MM.1S (cell line): ENCODE results near the gene ACOXL.
A peak's percentile ranks its signal among the peaks of the same experiment; 100 is the strongest.

Experiments used
- DNase-seq: peaks from one replicate; pipeline ENCODE4 v3.0.0-alpha.2; 2015
- H2AFZ ChIP-seq: fragments of 300-600 bp; sonication (generic); 2 replicates; pipeline ENCODE4 v1.6.0; 2016; ENCODE audit warnings: antibody characterized with exemption, low read length
- H3F3A ChIP-seq: fragments of 300-600 bp; sonication (generic); 2 replicates; pipeline ENCODE4 v1.6.1; 2016; ENCODE audit warnings: mild to moderate bottlenecking, antibody characterized with exemption, low read length, moderate library complexity, mixed read lengths; ENCODE audit not compliant: insufficient read depth
- H3K27ac ChIP-seq: fragments of 300-600 bp; sonication (generic); 2 replicates; pipeline ENCODE4 v1.5.1; 2016; ENCODE audit warnings: mild to moderate bottlenecking, low read length
- H3K27me3 ChIP-seq: fragments of 300-600 bp; sonication (generic); replicated peaks from 2 replicates; pipeline ENCODE4 v1.6.0; 2016; ENCODE audit warnings: low read length; ENCODE audit not compliant: insufficient read depth
- H3K36me3 ChIP-seq: fragments of 300-600 bp; sonication (generic); replicated peaks from 2 replicates; pipeline ENCODE4 v1.6.1; 2016; ENCODE audit warnings: mild to moderate bottlenecking, low read length, mixed read lengths; ENCODE audit not compliant: insufficient read depth
- H3K4me1 ChIP-seq: fragments of 300-600 bp; sonication (generic); 2 replicates; pipeline ENCODE4 v1.6.1; 2016; ENCODE audit warnings: low read length, mixed read lengths
- H3K4me2 ChIP-seq: fragments of 300-600 bp; sonication (generic); 2 replicates; pipeline ENCODE4 v1.6.0; 2016; ENCODE audit warnings: low read depth, low read length
- H3K4me3 ChIP-seq: fragments of 300-600 bp; sonication (generic); 2 replicates; pipeline ENCODE4 v1.5.1; 2016; ENCODE audit warnings: low read length, mixed read lengths
- H3K79me2 ChIP-seq: fragments of 300-600 bp; sonication (generic); 2 replicates; pipeline ENCODE4 v1.6.1; 2016; ENCODE audit warnings: mixed run types, low read length, mixed read lengths
- H3K9ac ChIP-seq: fragments of 300-600 bp; sonication (generic); 2 replicates; pipeline ENCODE4 v1.6.1; 2016; ENCODE audit warnings: low read length, mixed read lengths
- H3K9me2 ChIP-seq: fragments of 300-600 bp; sonication (generic); replicated peaks from 2 replicates; pipeline ENCODE4 v1.6.1; 2016; ENCODE audit warnings: mild to moderate bottlenecking, low read length, mixed read lengths; ENCODE audit not compliant: insufficient read depth
- H3K9me3 ChIP-seq: fragments of 300-600 bp; sonication (generic); replicated peaks from 2 replicates; pipeline ENCODE4 v1.6.1; 2016; ENCODE audit warnings: mild to moderate bottlenecking, low read length, mixed read lengths; ENCODE audit not compliant: insufficient read depth
- H4K20me1 ChIP-seq: fragments of 300-600 bp; sonication (generic); 2 replicates; pipeline ENCODE4 v1.6.1; 2016; ENCODE audit warnings: mild to moderate bottlenecking, low read length, moderate library complexity, mixed read lengths; ENCODE audit not compliant: insufficient read depth
- EZH2 ChIP-seq: fragments of 300-600 bp; sonication (generic); optimal IDR thresholded peaks from 2 replicates; pipeline ENCODE3; 2017; ENCODE audit warnings: low read depth, mild to moderate bottlenecking, antibody characterized with exemption, low read length, mixed read lengths
- EZH2phosphoT487 ChIP-seq: fragments of 300-600 bp; sonication (generic); IDR thresholded peaks from 2 replicates; pipeline ENCODE4 v1.6.1; 2018; ENCODE audit warnings: antibody characterized with exemption, low read length
- TF ChIP-seq, protein P1 (sequence below): fragments of 300-600 bp; sonication (generic); IDR thresholded peaks from 2 replicates; pipeline ENCODE4 v1.5.1; 2016; ENCODE audit warnings: antibody characterized with exemption, low read length, mixed read lengths

ACOXL gene

DNA sequence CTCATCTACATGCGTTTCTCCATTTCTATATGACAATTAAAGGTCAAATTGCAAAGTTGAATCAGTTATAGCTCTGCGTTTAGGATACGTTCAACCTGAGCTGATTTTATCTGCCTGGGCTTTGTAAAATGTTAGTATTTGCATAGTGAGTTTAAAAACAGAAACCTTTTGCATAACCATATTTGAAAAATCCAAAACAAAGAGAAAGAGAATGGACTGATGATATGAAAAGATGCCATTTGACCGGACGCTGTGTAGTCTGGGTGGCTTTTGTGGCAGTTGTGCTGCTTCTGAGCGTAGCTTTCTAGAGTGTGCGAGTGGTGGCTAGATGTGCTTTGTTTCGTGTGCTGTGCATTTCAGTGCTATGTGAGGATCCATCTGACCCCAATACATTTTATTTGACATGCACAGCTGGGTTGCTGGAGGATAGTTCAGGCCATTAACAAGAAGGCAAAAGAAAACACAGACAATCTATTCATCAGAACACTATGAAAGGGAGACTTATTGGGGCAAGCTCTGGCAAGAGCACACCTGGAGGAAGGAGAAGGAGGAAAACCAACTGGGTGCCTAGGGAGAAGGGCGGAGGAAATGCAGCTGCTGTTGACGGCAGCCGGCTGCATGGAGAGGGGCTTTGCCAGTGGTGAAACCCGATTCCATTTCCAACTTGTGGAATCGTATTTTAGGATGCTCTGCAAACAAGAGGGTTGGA lies 126.8 kb downstream of the ACOXL start:
- Histone ChIP-seq H3K27ac (peak overlapping the region; percentile 96), H3K9ac (peak overlapping the region; percentile 81), H3K27me3 (no peaks in the 10 kb centered on the region), H2AFZ (peak overlapping the region; percentile 1; the same call in 1 of the 2 replicates), H3K79me2 (0 out of 2 replicates have a peak, but pooled peaks cover 3% of the 10 kb centered on the region), H3K36me3 (no peaks in the 10 kb centered on the region), H4K20me1 (no peaks in the 10 kb centered on the region), H3K9me2 (no peaks in the 10 kb centered on the region), H3K4me2 (peak overlapping the region; percentile 88), H3K9me3 (no peaks in the 10 kb centered on the region), H3K4me1 (peaks cover 51% of the 10 kb centered on the region), H3F3A (peaks cover 35% of the 10 kb centered on the region), H3K4me3 (peak overlapping the region; percentile 55)
- DNase-seq = peak; percentile 41
- TF ChIP-seq EZH2phosphoT487 = no peak
- TF ChIP-seq, protein P1, sequence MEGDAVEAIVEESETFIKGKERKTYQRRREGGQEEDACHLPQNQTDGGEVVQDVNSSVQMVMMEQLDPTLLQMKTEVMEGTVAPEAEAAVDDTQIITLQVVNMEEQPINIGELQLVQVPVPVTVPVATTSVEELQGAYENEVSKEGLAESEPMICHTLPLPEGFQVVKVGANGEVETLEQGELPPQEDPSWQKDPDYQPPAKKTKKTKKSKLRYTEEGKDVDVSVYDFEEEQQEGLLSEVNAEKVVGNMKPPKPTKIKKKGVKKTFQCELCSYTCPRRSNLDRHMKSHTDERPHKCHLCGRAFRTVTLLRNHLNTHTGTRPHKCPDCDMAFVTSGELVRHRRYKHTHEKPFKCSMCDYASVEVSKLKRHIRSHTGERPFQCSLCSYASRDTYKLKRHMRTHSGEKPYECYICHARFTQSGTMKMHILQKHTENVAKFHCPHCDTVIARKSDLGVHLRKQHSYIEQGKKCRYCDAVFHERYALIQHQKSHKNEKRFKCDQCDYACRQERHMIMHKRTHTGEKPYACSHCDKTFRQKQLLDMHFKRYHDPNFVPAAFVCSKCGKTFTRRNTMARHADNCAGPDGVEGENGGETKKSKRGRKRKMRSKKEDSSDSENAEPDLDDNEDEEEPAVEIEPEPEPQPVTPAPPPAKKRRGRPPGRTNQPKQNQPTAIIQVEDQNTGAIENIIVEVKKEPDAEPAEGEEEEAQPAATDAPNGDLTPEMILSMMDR = no peak
- no peak for TF ChIP-seq EZH2

DNA sequence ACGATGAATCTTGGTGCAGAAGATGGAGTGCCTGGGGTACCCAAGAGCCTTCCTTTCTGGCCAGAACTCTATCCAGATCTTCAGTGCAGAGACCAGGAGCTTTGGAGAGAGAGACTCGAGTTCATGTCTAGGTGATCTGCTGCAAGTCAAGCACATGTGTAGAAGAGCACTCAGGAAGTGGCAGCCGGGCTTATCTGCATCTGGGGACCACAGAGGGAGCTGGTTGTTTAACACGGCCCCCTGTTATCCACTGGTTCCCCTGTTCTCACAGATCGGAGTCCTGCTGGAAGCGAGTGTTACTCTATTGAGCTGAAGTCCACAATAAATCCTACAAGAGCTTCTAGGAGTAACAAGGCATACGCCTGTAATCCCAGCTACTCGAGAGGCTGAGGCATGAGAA lies 128.3 kb downstream of the ACOXL start:
- Histone ChIP-seq H3K4me3 (no peak overlapping the region), H4K20me1 (no peaks in the 10 kb centered on the region), H3K4me1 (peaks cover 55% of the 10 kb centered on the region), H3K27ac (no peak overlapping the region), H3K9ac (no peak overlapping the region), H3K9me2 (no peaks in the 10 kb centered on the region), H3K79me2 (0 out of 2 replicates have a peak, but pooled peaks cover 3% of the 10 kb centered on the region), H3K9me3 (no peaks in the 10 kb centered on the region), H3F3A (peaks cover 49% of the 10 kb centered on the region), H3K36me3 (no peaks in the 10 kb centered on the region), H3K27me3 (no peaks in the 10 kb centered on the region), H2AFZ (no peak overlapping the region), H3K4me2 (no peak overlapping the region)
- TF ChIP-seq, protein P1 = no peak
- TF ChIP-seq EZH2phosphoT487 = no peak
- TF ChIP-seq EZH2 = no peak
- DNase-seq = no peak

DNA sequence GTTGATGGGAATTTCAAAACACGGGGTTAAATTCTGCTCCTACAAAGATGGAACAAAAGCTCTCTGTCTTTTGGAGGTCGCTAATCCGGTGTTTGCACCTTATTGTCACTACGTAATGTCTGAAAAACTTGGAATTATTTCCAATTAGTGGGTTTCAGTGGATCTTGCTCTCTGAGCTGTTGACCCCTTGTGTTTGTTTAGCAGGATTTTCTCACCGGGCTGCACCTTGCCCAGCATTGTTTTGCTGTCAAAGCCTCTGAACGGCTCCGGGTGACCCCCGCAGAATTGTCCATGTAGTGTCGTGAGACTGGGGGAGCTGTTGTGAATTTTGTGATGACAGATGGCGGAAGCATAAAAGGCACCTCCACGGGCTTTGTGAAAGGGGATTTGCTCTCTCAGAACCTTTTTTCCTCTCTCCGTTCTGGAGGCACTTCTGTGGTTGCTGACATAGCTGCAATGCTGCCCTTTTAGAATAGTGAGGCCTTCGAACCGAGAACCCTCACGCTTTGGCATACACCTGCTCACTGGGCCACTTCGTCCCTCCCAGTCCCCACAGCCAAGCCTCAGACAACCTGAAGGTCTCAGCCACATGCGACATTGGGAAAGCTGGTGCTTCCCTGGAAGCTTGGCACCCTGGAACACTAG lies 129.4 kb downstream of the ACOXL start:
- Histone ChIP-seq H2AFZ (no peak overlapping the region), H3K9me3 (no peaks in the 10 kb centered on the region), H3K79me2 (0 out of 2 replicates have a peak, but pooled peaks cover 3% of the 10 kb centered on the region), H3K4me1 (peaks cover 62% of the 10 kb centered on the region), H3K9me2 (no peaks in the 10 kb centered on the region), H3F3A (peaks cover 51% of the 10 kb centered on the region), H3K4me3 (no peak overlapping the region), H4K20me1 (no peaks in the 10 kb centered on the region), H3K36me3 (no peaks in the 10 kb centered on the region), H3K27me3 (no peaks in the 10 kb centered on the region), H3K4me2 (no peak overlapping the region), H3K9ac (no peak overlapping the region), H3K27ac (peak overlapping the region; percentile 54; the same call in 1 of the 2 replicates)
- peak; percentile 53 for DNase-seq
- TF ChIP-seq EZH2phosphoT487 (no peak), EZH2 (no peak)
- TF ChIP-seq, protein P1 = no peak
